ENCODE measurements around the gene CCNA2.

- TF ChIP-seq CTCF (IDR thresholded peaks at IDR 0.05) (no peak), POLR2A (IDR thresholded peaks at IDR 0.05) (no peak)
These were observed 34.2 kb downstream of the CCNA2 start for GRCh38 chr4:121789455-121789854.

Data from body of pancreas (tissue), 4 donors.